NCI-H526 treated with DMSO at 0.1 percent for 48 hours (cell line): ENCODE data around the gene RFFL.
"Not testable (repeated sequence)": the region's sequence is repeated elsewhere in the genome, so short reads cannot be mapped to it uniquely, and the experiment has no call there.

ENCODE experiments used
- DNase-seq: peaks from one replicate; lab custom pipeline; 2025; lab: John Stamatoyannopoulos, UW

Gene RFFL

GRCh38 chr17:35002876-35003551 is 60.5 kb downstream of the RFFL start:
- no peak for DNase-seq

GRCh38 chr17:35001549-35001948 is 62.0 kb downstream of the RFFL start:
- DNase-seq = no peak

- DNase-seq = not testable (repeated sequence)
Measured at GRCh38 chr17:35000965-35001364, 62.5 kb downstream of the RFFL start.

- no peak for DNase-seq
Measured at GRCh38 chr17:34999456-34999855, 64.1 kb downstream of the RFFL start.

GRCh38 chr17:34998205-34998604 is 65.3 kb downstream of the RFFL start:
- DNase-seq = peak; percentile 12

GRCh38 chr17:34997355-34997862 is 66.1 kb downstream of the RFFL start:
- DNase-seq = no peak

- DNase-seq = no peak
Measured at GRCh38 chr17:34996422-34997285, 66.9 kb downstream of the RFFL start.

- no peak for DNase-seq
Measured at GRCh38 chr17:34993031-34993430, 70.5 kb downstream of the RFFL start.

GRCh38 chr17:34991606-34992005 is 71.9 kb downstream of the RFFL start:
- no peak for DNase-seq

GRCh38 chr17:34990921-34991365 is 72.6 kb downstream of the RFFL start:
- no peak for DNase-seq

GRCh38 chr17:34989473-34989872 is 74.0 kb downstream of the RFFL start:
- DNase-seq = no peak

GRCh38 chr17:34988644-34989043 is 74.9 kb downstream of the RFFL start:
- no peak for DNase-seq

- no peak for DNase-seq
Measured at GRCh38 chr17:34987232-34987631, 76.3 kb downstream of the RFFL start.

GRCh38 chr17:34981538-34982241 is 81.8 kb downstream of the RFFL start:
- DNase-seq = no peak

- peak; percentile 38 for DNase-seq
Measured at GRCh38 chr17:34980681-34981537, 82.6 kb downstream of the RFFL start.

- peak; percentile 92 for DNase-seq
Measured at GRCh38 chr17:34980353-34980680, 83.2 kb downstream of the RFFL start, which contains the start of gene LIG3. LIG3 (plus strand) TSS chr17:34980512; CDS start chr17:34983006, 2,494 bp downstream.

GRCh38 chr17:34979650-34980352 is 83.7 kb downstream of the RFFL start:
- DNase-seq = no peak

- no peak for DNase-seq
Measured at GRCh38 chr17:34979153-34979552, 84.4 kb downstream of the RFFL start.

GRCh38 chr17:34974794-34975785 is 88.4 kb downstream of the RFFL start:
- DNase-seq = no peak

GRCh38 chr17:34974179-34974578 is 89.3 kb downstream of the RFFL start:
- no peak for DNase-seq
